ENCODE measurements around the gene KDM6A.
"Not testable (repeated sequence)": the region's sequence is repeated elsewhere in the genome, so short reads cannot be mapped to it uniquely, and the experiment has no call there.

Gene KDM6A

DNA sequence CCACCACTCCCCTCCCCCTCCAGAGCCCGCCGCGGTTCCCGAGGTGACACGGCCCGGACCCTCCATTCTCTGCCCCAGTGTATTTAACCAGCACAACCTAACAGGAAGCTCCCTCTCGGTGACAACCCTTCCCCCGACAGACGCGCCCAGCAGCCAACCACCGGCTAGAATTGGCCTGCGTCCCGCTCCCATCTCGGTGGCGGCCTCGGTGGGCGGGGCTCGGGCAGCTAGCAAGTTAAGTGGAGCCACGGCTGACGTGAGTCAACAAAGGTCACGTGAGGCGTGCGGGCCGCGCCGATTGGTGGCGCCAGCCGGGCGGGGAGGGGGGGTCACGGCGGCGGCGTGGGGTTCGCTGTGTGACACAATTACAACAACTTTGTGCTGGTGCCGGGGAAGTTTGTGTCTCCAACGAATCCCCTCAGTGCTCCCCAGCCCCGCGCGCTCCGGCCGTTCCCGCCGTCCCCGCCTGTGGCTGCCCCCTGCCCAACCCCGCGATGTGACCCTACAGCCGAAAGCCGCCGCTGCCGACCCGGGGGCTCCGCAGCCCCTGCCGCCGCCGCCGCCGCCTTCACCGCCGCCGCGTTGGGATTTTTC, at the start of gene KDM6A:
Gene KDM6A, plus strand, starts transcription at position 368 of the 594 bp plus-strand sequence. CDS start 364 bp downstream, outside the sequence.
- DNase-seq = peak; percentile 95

GRCh38 chrX:44823193-44823592, 49.8 kb upstream of the KDM6A start:
- not testable (repeated sequence) for DNase-seq

- DNase-seq = no peak
These were observed 44.9 kb upstream of the KDM6A start for GRCh38 chrX:44828008-44828605.

DNA sequence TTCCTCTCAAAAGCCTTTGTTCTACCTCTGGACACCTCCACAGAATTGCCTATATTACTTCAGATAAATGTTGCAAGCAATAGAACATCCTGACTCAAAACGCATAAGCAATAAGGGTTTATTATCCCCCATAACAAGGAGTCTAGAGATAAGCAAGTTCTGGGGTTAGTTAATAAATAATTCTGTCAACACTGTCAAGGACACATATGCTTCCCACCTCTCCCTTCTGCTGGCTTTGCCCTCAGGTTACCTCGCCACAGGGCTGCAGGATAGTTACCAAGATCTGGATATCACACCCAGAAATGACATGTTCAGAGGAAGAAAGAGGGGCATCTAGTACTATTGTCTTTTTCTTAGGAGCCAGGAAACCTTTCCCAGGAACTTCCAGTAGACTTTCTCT, 43.2 kb upstream of the KDM6A start:
- DNase-seq = no peak

GRCh38 chrX:44842550-44843317, 30.3 kb upstream of the KDM6A start:
- no peak for DNase-seq

DNA sequence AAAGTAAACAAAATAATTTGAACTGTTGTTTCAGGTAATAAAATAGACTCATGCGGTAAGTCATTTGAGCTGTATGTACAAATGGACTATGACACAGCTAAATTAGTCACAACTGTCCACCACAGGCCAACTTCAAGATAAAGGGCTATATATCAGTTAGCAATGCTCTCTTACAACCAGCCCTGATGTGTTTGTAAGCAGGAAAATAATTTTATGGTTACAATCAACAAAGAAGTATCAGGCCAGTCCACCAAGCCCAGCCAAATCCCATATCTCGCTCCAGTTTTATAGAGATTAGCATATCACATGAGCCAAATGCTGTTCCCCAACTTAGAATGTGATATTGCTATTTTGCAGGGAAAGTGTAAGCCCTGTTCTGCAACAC, 29.7 kb upstream of the KDM6A start:
- peak; percentile 82 for DNase-seq

- DNase-seq = peak; percentile 33
These were observed 29.2 kb upstream of the KDM6A start, which contains the start of gene DUSP21 for GRCh38 chrX:44843753-44844152. Gene DUSP21, plus strand, starts transcription at chrX:44844021. Its CDS starts 112 bp downstream, at chrX:44844133.

- DNase-seq = no peak
These were observed 28.8 kb upstream of the KDM6A start for GRCh38 chrX:44844204-44844603.

GRCh38 chrX:44850891-44851290, 22.1 kb upstream of the KDM6A start:
- DNase-seq = not testable (repeated sequence)

GRCh38 chrX:44871114-44871645, 1.8 kb upstream of the KDM6A start:
- peak; percentile 20 for DNase-seq

GRCh38 chrX:44871931-44872820, 812 bp upstream of the KDM6A start:
- DNase-seq = peak; percentile 49

- peak; percentile 54 for DNase-seq
These were observed 658 bp downstream of the KDM6A start for GRCh38 chrX:44873415-44874276.

- peak; percentile 73 for DNase-seq
These were observed 1.6 kb downstream of the KDM6A start for GRCh38 chrX:44874420-44875184.

DNA sequence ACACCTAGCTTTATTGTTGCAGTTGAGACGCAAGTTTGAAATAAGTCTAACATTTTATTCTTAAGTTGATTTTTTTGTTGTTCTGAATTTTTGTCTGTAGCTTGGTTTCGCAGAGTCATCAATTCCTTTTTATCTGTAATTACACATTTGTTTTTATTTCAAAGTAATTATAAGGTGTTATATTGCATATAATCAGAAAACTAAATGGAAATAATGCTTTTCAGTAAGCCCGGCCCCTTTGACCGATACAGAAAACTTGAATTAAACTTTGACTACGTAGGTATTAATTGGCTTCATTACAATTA, 2.1 kb downstream of the KDM6A start:
- DNase-seq = no peak

DNA sequence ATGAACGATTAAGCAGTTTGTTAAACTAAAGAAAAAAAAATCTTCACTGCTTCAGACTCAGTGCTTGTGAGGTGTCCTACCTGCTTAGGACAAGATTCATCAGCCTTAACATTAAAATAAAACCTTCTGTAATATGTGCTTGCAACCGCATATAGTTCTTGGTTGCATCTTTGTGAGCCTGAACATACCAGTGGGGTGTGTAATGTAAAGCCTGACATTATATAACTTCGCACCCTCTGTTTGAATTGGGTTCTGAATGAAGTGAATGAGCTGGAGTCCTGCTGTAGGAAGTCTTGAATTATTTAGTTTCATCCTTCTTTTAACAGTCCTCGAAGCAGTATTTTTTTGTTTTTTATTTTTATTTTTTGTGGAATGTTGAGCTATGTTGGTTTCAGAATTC, 3.1 kb downstream of the KDM6A start:
- no peak for DNase-seq

DNA sequence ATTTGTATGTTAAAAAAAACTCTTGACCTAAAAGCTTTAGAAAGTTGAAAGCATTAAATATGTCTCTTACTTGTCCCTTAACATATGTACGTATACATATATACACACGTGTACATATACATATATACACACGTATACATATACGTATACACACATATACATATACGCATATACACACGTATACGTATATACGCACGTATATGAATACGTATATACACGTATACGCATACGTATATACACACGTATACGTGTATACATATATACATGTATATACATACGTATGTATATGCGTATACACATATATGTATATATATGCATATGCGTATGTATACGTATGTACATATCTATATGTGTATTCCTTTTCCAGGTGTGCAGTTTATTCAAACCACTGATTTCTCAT, 3.8 kb downstream of the KDM6A start:
- no peak for DNase-seq

DNA sequence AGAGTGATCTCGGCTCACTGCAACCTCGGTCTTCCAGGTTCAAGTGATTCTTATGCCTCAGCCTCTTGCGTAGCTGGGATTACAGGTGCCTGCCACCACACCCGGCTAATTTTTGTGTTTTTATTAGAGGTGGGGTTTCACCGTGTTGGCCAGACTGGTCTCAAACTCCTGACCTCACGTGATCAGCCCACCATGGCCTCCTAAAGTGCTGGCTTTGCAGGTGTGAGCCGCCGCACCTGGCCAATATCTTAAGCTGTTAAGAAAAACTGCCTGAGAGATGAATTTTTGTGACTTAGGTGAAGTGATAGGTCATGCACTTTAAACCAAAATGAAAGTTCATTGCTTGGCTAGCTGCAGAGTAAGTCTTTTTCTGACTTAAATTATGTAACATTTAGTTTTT, 5.8 kb downstream of the KDM6A start:
- DNase-seq = no peak

DNA sequence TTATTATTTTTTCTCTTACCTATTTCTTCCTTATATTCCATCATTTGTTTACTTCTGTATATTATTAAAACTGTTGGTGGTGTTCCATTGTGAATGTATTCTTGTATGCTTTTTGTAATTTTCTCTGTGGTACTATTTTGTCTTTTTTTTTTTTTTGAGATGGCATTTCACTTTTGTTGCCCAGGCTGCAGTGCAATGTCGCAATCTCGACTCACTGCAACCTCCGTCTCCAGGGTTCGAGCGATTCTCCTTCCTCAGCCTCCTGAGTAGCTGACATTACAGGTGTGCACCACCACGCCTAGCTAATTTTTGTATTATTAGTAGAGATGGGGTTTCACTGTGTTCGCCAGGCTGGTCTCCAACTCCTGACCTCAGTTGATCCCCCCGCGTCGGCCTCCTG, 8.6 kb downstream of the KDM6A start:
- DNase-seq = no peak

DNA sequence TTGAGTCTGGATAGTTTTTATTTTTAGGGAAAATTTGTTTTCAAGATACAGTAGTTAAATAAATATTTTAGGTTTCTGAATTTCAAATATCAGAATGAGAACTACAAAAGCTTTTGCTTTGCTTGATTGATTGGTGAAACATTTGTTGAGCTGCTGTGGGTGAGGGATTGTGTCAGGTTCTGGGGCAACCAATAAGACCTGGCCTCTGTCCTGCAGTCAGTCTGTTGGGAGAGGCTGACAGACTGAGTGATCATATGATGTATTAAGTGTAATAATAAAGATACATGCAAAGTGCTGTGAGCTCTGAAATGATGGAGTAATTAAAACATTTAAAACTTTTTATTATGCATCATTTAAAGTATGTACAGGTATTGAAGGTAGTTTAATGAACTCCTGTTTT, 9.6 kb downstream of the KDM6A start:
- DNase-seq = no peak

- no peak for DNase-seq
These were observed 12.0 kb downstream of the KDM6A start for GRCh38 chrX:44884944-44885343.

DNA sequence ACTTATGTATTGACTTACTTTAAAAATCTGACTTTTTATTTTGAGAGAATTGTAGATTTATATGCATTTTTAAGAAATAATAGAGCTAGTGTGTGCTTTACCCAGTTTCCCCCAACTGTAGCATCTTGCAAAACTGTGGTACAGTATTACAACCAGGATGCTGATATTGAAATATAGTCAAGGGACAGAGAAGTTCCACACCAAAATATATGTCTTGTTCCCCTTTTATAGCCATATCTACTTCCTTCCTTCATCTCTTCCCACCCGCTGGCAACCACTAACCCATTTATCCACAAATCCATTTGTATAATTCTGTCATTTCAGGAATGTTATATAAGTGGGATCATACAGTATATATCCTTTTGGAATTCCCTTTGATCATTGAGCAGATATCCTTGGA, 16.8 kb downstream of the KDM6A start:
- peak; percentile 26 for DNase-seq

Measured in hematopoietic multipotent progenitor cell treated with erythropoietin and hydrocortisone succinate and interleukin-3 and kit ligand, for 6 days (in vitro differentiated cells).